Cardiac muscle cell (in vitro differentiated cells and primary cell): ENCODE measurements around the gene GPRIN2. TPM values are rescaled to one million over a fixed set of nuclear protein-coding genes. Genes with fewer than 3 reads are reported as not detected.

ENCODE experiments used
- DNase-seq, 2 donors: peaks; one replicate each; pipeline versions ENCODE4 v3.0.0 to v3.0.0-alpha.2; 2010 to 2017; ENCODE audit warnings: low read depth in 1 of 2, low spot score in 1 of 2
- H3K27ac ChIP-seq: fragments of 200-600 bp; sonication (generic); 2 replicates; pipeline ENCODE4 v1.5.1; 2016
- H3K27me3 ChIP-seq: fragments of 200-600 bp; sonication (generic); 2 replicates; pipeline ENCODE4 v1.6.0; 2016; ENCODE audit warnings: control low read depth
- H3K36me3 ChIP-seq: fragments of 200-600 bp; sonication (generic); 2 replicates; pipeline ENCODE4 v1.5.1; 2016; ENCODE audit warnings: control low read depth
- H3K4me1 ChIP-seq: fragments of 200-600 bp; sonication (generic); 2 replicates; pipeline ENCODE4 v1.8.1; 2017; ENCODE audit warnings: low read depth, mild to moderate bottlenecking, mixed run types
- H3K4me3 ChIP-seq: fragments of 200-600 bp; sonication (generic); 2 replicates; pipeline ENCODE4 v1.5.1; 2016; ENCODE audit warnings: mild to moderate bottlenecking
- H3K9me3 ChIP-seq: fragments of 200-600 bp; sonication (generic); 2 replicates; pipeline ENCODE4 v1.5.1; 2017; ENCODE audit warnings: low read depth, mild to moderate bottlenecking, control low read depth
- CTCF ChIP-seq: IDR thresholded peaks from 2 replicates; pipeline ENCODE4 v1.5.1; 2012; ENCODE audit warnings: low read depth, mild to moderate bottlenecking, low read length
- polyA plus RNA-seq: library from polyadenylated mRNA; unstranded; fragments of >200 nt; fragmentation: Nextera tagmentation; extraction: Ambion mirVana; gene quantifications from 2 replicates; pipeline ENCODE4 v1.2.1, GENCODE V29; 2016
- total RNA-seq: library from RNA; depleted of rRNA; stranded (reverse); fragments of >200 nt; gene quantifications from 2 replicates; pipeline ENCODE4 v1.2.3, GENCODE V29; 2016

Gene GPRIN2
- total and polyA plus RNA-seq, 2 experiments from 2014 or later = 3.3 to 9.1 TPM

GRCh38 chr10:46549171-46550075 is 7.0 kb downstream of the GPRIN2 start:
- TF ChIP-seq CTCF = no peak
- Histone ChIP-seq H3K4me3 (no peak overlapping the region), H3K9me3 (no peaks in the 10 kb centered on the region), H3K27me3 (no peaks in the 10 kb centered on the region), H3K4me1 (no peaks in the 10 kb centered on the region), H3K27ac (no peak overlapping the region), H3K36me3 (no peaks in the 10 kb centered on the region)
- DNase-seq = no peak

DNA sequence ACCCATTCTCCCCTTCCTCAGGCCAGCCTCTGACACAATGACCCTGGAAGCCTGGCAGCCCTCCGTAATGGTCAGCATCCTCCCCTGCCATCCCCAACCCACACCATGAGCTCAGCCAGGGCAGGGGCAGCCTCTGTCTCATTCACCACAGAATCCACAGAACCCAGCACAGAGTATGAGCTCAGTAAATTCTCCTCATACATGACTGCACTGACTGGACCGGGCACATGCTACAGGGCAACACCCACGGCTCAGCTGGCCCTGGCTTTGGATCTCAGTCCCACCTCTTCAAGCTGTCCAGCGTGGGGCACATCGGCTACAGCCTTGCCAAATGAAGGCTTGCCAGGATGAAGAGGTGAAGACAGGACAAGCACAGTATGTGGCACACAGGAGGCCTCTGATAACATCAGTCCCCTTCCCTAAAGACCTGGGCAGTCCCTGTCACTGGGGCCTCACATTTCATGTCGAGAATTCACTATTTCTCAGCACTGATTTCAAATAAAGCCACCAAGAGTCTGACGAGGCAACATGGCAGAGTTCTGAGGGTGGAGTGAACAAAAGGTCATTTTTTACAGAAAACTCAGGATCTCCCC is 7.9 kb downstream of the GPRIN2 start:
- Histone ChIP-seq H3K36me3 (no peaks in the 10 kb centered on the region), H3K27ac (no peak overlapping the region), H3K4me3 (no peak overlapping the region), H3K4me1 (no peaks in the 10 kb centered on the region), H3K27me3 (no peaks in the 10 kb centered on the region), H3K9me3 (no peaks in the 10 kb centered on the region)
- no peak for DNase-seq
- TF ChIP-seq CTCF = no peak

DNA sequence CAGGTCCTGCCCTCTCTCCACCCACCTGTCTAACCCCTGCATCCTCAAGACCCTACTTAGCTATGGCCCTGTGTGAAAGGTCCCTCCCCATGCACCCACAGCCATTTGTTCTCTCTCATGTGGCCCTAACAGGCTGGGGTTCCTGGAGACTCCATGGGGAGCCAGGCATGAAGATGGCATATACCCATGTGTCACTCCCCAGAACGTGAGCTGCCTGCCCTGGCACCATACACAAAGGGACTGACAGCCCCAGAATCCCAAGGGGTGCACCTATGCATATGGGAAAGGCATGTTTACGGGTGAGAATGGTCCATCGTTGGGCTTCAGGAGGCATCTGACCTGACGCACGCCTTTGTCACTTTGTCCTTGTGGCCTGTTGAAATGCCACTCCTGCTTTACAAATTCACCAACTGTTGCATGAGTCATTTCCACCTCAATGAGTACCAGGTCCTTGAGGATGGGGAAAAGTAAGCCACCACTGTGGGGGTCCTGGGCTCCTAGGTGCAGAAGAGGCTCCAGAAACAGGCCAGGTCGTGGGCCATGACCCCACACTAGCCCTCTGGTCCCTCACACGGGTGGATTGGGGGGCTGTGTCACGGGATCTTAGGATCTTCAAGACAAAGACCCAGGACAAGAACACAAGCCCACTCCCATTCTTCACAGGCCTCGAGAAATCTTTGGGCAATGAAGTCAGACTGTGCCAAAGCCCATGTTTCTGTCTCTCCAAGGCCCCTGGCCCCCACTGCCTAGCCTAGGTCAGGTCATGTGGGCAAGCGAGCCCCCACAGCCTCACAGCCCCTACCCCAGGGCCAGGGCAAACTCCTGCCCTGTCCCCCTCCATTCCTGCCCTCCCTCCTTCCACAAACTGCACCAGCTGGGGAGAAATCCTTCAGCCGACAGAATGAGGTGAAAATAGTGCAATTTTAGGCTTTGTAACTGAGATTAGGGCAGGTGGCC is 8.6 kb downstream of the GPRIN2 start:
- Histone ChIP-seq H3K27me3 (no peaks in the 10 kb centered on the region), H3K9me3 (no peaks in the 10 kb centered on the region), H3K4me3 (no peak overlapping the region), H3K36me3 (no peaks in the 10 kb centered on the region), H3K27ac (no peak overlapping the region), H3K4me1 (no peaks in the 10 kb centered on the region)
- TF ChIP-seq CTCF = no peak
- no peak for DNase-seq

- Histone ChIP-seq H3K9me3 (no peaks in the 10 kb centered on the region), H3K27ac (no peak overlapping the region), H3K4me1 (no peaks in the 10 kb centered on the region), H3K36me3 (no peaks in the 10 kb centered on the region), H3K27me3 (no peaks in the 10 kb centered on the region), H3K4me3 (no peak overlapping the region)
- DNase-seq = no peak
- no peak for TF ChIP-seq CTCF
These were observed 9.6 kb downstream of the GPRIN2 start for GRCh38 chr10:46546591-46547540.
